GM18519 (cell line): ENCODE measurements around the gene RBM10.

ENCODE experiments used
- ATAC-seq: cut with Tn5 transposase; IDR thresholded peaks from one replicate; pipeline ENCODE4 v1.9.1; 2021; ENCODE audit warnings: mild to moderate bottlenecking, moderate library complexity; ENCODE audit not compliant: unreplicated experiment, low FRiP score

The RBM10 gene

DNA sequence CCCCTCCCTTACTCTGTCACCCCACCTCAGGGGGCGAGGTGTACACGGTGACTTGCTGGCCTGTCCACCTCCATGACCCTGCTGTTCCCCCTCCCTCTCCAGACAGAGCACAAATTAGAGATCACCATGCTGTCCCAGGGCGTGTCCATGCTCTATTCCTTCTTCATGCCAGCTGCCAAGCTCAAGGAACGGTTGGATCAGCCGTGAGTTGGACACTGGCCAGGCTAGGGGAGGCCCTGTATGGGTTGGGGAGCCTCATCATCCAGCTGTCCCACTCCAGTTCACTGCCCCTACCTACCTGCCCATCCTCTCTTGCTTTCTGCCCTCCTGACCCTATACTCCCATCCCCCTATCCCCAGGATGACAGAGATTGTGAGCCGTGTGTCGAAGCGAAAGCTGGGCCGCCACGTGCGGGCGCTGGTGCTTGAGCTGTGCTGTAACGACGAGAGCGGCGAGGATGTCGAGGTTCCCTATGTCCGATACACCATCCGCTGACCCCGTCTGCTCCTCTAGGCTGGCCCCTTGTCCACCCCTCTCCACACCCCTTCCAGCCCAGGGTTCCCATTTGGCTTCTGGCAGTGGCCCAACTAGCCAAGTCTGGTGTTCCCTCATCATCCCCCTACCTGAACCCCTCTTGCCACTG is 69.5 kb downstream of the RBM10 start:
- ATAC-seq: no peak

GRCh38 chrX:47215291-47215900 is 70.4 kb downstream of the RBM10 start:
- no peak for ATAC-seq

- ATAC-seq: no peak
Observed at GRCh38 chrX:47216393-47216925, 71.4 kb downstream of the RBM10 start.

DNA sequence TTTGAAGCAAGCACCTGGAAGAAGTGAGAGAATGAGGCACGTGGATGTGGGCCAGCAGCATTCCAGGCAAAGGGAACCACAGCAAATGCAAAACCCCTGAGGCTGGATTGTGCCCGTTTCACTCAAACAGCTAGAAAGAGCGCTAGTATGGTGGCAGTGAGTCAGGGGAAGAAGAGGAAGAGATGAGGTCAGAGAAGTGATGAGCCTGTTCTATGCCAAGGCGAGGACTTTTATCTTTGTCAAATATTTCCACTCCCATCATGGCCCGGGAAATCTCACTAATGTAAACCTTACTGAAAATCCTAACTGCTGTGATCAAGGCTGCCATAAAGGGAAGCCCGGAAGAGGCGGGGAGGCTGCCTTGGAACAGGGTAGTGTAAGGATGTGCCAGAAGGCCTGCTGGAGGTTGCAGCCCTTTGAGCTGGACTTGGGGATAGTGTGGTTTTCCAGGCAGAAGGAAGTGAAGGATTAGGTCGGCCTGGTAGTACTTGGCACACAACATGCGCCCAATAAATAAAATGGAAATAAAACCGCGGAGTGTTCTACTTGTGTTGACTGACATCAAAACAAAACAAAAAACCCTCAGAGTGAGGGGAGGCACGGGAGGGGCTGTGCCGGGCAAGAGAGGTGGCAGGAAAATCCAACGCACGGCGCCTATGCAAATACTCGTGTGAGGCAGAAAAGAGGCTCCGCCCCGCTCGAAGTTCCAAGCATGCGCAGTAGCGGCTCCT is 72.3 kb downstream of the RBM10 start:
- no peak for ATAC-seq

DNA sequence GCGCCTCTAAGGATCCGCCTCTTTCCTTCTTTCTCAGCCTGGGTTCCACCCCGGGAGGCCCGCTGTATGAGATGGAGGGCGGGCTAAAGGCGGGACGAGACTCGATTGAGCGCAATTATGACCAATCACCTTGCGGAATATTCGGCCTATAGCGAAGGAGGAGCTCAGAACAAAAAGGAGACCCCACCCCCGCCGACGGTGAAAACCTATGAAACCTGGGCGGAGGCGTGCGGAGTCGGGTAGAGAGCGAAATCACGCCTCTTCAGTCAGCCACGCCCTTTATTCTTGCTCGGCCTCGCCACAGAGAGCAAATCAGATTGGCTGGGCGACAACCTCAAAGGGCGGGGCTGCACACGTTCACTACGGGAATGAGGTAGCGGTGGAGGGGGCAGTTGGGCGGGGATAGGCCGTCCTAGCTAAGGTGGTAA is 72.8 kb downstream of the RBM10 start:
- ATAC-seq: peak; percentile 67

- ATAC-seq: peak; percentile 16
Observed at GRCh38 chrX:47218280-47218919, 73.4 kb downstream of the RBM10 start, which contains the start of gene CDK16. CDK16 (plus strand) TSS chrX:47218681; CDS start chrX:47223558, 4,877 bp downstream.

DNA sequence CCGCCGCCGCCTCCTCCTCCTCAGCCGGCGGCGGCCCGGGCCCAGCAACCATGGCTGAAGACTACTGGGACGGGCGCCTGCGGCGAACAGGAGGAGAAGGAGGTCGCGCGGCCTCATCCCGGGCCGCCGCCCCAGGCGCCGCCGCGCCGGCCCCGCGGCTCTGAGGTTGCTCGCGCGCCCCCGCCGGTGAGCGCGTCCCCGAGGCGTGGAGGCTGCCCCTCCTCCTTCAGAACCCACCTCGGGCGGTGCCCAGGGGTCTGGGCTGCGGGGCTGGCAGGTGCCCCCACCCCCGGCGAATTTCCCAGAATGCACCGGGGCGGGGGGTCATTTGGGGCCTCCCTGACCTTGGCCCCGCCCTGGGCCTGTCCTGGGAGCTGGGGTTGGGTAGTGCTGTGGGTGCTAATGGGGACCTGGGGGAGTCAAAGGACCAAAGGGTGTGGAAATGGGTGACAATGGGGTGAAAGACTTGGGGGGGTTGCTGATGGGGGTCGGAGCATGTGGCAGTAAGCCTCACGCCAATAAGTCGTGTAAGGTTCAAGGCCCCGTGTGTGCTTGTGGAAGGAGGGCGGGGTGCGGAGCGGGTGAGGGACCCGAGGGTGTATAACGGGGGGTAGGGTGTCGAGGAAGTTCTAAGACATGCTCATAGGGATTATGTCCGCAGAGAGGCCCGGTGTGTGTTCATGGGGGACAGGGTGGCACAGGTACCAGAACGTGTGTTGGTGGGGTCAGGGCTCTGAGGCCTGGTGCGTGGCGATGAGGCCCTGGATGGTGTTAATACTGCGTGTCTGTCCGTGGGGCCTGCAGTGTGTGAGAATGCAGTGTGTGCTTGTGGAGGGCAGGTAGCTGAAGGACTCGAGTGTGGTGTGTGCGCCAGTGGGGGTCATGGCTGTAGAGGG is 74.1 kb downstream of the RBM10 start:
- ATAC-seq: no peak

DNA sequence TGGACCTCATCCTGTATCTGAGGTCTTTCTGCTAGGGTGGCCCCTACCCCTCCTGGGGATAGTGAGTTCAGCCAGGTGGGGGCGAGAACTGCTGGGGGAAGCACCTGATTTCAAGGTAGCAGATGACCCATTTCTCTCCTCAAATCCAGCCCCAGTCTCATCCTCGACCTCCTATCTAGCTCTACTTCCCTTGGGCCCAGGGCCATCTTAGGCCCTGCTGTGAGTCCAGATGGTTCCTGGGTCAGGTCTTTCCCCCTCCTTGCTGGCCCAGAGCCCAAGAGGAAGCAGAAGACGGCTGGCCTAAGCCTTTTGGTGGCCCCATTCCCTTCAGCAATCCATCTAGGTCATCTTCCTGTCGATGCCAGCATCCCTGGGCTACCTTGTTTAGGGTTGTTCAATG is 76.7 kb downstream of the RBM10 start:
- ATAC-seq: no peak

DNA sequence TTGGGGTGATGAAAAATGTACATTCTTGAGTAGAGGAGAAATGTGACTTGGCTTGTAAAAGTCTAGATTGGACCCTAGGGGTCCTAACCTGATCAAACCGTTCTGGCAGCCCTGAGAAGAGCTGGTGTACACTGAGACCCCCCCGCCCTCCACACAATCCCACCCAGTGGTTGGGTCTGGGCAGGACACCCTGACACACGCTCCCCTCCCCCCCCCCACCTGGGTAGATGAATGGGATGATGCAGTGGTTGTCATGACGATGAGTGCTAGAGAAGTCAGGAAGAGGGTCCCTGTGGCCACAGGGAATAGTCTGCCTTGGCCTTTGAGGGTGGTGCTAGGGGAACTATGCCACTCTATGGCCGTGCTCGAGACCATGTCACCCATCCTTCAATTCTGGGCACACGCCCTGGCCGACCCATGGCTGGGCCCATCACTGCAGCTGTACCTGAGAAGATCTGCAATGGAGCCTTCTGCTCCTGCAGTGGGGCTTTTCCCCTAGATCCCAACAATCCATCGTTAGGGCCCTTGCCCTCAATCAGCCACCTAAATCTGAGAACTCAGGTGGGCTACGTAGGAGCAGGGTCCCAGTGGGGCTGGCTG is 77.8 kb downstream of the RBM10 start:
- ATAC-seq: no peak

- no peak for ATAC-seq
Observed at GRCh38 chrX:47223476-47224250, 78.6 kb downstream of the RBM10 start.

DNA sequence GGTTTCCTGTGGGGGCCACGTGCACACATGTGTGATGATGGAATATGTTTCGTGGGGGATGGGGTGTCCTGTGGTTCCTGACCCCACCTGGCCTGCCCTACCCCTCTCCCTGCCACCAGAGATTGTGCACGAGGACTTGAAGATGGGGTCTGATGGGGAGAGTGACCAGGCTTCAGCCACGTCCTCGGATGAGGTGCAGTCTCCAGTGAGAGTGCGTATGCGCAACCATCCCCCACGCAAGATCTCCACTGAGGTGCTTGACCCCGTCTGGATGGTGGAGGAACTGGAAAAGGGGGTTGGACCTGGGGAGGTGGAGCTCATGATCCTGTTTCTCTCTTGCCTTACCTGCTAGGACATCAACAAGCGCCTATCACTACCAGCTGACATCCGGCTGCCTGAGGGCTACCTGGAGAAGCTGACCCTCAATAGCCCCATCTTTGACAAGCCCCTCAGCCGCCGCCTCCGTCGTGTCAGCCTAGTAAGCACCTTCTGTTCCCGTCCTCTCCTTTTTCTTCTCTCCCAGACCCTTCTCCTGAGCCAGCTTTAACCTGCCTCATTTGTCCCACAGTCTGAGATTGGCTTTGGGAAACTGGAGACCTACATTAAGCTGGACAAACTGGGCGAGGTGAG is 79.4 kb downstream of the RBM10 start:
- no peak for ATAC-seq

DNA sequence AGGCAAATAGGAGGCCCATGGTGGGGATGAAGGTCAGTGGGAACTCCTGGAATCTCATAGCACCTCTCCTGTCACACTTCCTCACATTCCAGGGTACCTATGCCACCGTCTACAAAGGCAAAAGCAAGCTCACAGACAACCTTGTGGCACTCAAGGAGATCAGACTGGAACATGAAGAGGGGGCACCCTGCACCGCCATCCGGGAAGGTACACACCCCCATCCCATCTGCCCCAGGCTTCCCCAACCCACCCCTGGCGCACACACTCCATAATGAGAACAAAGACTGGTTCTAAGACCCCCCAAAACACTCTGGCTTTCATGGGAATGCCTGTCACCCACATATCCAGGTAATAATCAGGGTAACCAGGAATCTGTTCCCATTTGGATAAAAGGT is 79.9 kb downstream of the RBM10 start:
- no peak for ATAC-seq

DNA sequence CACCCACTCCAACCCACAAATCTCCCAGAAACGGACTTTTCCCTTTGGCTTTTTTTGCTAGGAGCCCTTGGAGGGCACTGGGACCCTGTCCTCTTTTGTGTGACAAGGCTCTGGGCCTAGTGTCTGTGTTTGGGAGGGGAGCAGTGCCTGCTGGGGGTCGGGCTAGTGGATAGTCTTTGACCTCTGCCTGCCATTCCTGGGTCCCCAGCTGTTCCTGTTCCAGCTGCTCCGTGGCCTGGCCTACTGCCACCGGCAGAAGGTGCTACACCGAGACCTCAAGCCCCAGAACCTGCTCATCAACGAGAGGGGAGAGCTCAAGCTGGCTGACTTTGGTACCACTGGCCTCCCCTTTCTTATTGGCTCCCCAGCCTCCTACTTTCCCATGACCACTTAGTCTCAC is 81.0 kb downstream of the RBM10 start:
- ATAC-seq: no peak

GRCh38 chrX:47226531-47227333 is 81.7 kb downstream of the RBM10 start:
- no peak for ATAC-seq

- ATAC-seq: no peak
Observed at GRCh38 chrX:47227334-47227583, 82.2 kb downstream of the RBM10 start.

GRCh38 chrX:47228550-47229270 is 83.7 kb downstream of the RBM10 start:
- no peak for ATAC-seq

- no peak for ATAC-seq
Observed at GRCh38 chrX:47229427-47229826, 84.4 kb downstream of the RBM10 start.
